ENCODE data around the gene UACA. TPM values are rescaled to one million over a fixed set of nuclear protein-coding genes. Genes with fewer than 3 reads are reported as not detected.

The UACA gene
- total RNA-seq, 2 experiments from 2014 or later, result 1.1 to 1.5 TPM

GRCh38 chr15:70757627-70758026, 5.7 kb downstream of the UACA start:
- POLR2A ChIA-PET, result no interaction called here
- intact Hi-C loops (cut with DNase I, micrococcal nuclease), result no loop called here
- Histone ChIP-seq H3K4me1 (ENCODE audit: insufficient read depth, low read length) (peaks cover 4% of the 10 kb centered on the region), H3K27ac (ENCODE audit: low read depth in 1 of 2, low read length in 2 of 2) (no peak overlapping the region), H3K27me3 (ENCODE audit: control insufficient read depth in 1 of 2, insufficient read depth in 2 of 2, low read length in 2 of 2) (peaks cover 19 to 52% of the 10 kb centered on the region in 2 experiments), H3K36me3 (ENCODE audit: insufficient read depth, low read length) (no peaks in the 10 kb centered on the region), H3K9me3 (ENCODE audit: control insufficient read depth in 1 of 2, insufficient read depth in 1 of 2, low read length in 2 of 2) (peaks cover 0 to 3% of the 10 kb centered on the region in 2 experiments), H3K4me3 (ENCODE audit: low read length) (no peak overlapping the region)
- Mint-ChIP-seq H3K9me3 (no peaks in the 10 kb centered on the region), H3K27me3 (peaks cover 55% of the 10 kb centered on the region), H3K4me1 (ENCODE audit: low read depth) (peaks cover 20% of the 10 kb centered on the region), H3K36me3 (ENCODE audit: low read depth) (no peaks in the 10 kb centered on the region), H3K4me3 (no peak overlapping the region), H3K27ac (no peak overlapping the region)
- no peak for DNase-seq
- CTCF ChIA-PET, result no interaction called here
- no peak for TF ChIP-seq CTCF (IDR thresholded peaks at IDR 0.05)
- no peak for ATAC-seq (ENCODE audit: poor library complexity)

GRCh38 chr15:70754862-70755261, 8.5 kb downstream of the UACA start:
- POLR2A ChIA-PET, result no interaction called here
- Histone ChIP-seq H3K27ac (ENCODE audit: low read depth in 1 of 2, low read length in 2 of 2) (no peak overlapping the region), H3K4me1 (ENCODE audit: insufficient read depth, low read length) (peaks cover 6% of the 10 kb centered on the region), H3K9me3 (ENCODE audit: control insufficient read depth in 1 of 2, insufficient read depth in 1 of 2, low read length in 2 of 2) (no peaks in the 10 kb centered on the region), H3K27me3 (ENCODE audit: control insufficient read depth in 1 of 2, insufficient read depth in 2 of 2, low read length in 2 of 2) (peaks cover 10 to 27% of the 10 kb centered on the region in 2 experiments), H3K36me3 (ENCODE audit: insufficient read depth, low read length) (no peaks in the 10 kb centered on the region), H3K4me3 (ENCODE audit: low read length) (no peak overlapping the region)
- no peak overlapping the region for H3K27ac Mint-ChIP-seq
- ATAC-seq (ENCODE audit: poor library complexity) (no peak), DNase-seq (no peak)
- H3K4me1 Mint-ChIP-seq (ENCODE audit: low read depth), result peaks cover 29% of the 10 kb centered on the region
- no peaks in the 10 kb centered on the region for H3K9me3 Mint-ChIP-seq
- CTCF ChIA-PET, result no interaction called here
- H3K27me3 Mint-ChIP-seq, result peaks cover 32% of the 10 kb centered on the region
- TF ChIP-seq CTCF (IDR thresholded peaks at IDR 0.05), result no peak
- H3K4me3 Mint-ChIP-seq, result no peak overlapping the region
- intact Hi-C loops (cut with DNase I, micrococcal nuclease), result no loop called here
- H3K36me3 Mint-ChIP-seq (ENCODE audit: low read depth), result no peaks in the 10 kb centered on the region

GRCh38 chr15:70753101-70753829, 10.1 kb downstream of the UACA start:
- Histone ChIP-seq H3K4me3 (ENCODE audit: low read length) (no peak overlapping the region), H3K27ac (ENCODE audit: low read depth in 1 of 2, low read length in 2 of 2) (no peak overlapping the region), H3K9me3 (ENCODE audit: control insufficient read depth in 1 of 2, insufficient read depth in 1 of 2, low read length in 2 of 2) (no peaks in the 10 kb centered on the region), H3K36me3 (ENCODE audit: insufficient read depth, low read length) (no peaks in the 10 kb centered on the region), H3K27me3 (ENCODE audit: control insufficient read depth in 1 of 2, insufficient read depth in 2 of 2, low read length in 2 of 2) (peaks cover under 1 to 13% of the 10 kb centered on the region in 2 experiments), H3K4me1 (ENCODE audit: insufficient read depth, low read length) (peaks cover 6% of the 10 kb centered on the region)
- no peak for TF ChIP-seq CTCF (IDR thresholded peaks at IDR 0.05)
- no peaks in the 10 kb centered on the region for H3K36me3 Mint-ChIP-seq (ENCODE audit: low read depth)
- CTCF ChIA-PET, result no interaction called here
- no peak overlapping the region for H3K27ac Mint-ChIP-seq
- DNase-seq, result no peak
- POLR2A ChIA-PET, result interaction anchor here (0.6 kb wide), 1 partner anchor 58 kb away, joined by 3 read pairs; no protein-coding TSS in a partner anchor
- ATAC-seq (ENCODE audit: poor library complexity), result no peak
- peaks cover 19% of the 10 kb centered on the region for H3K27me3 Mint-ChIP-seq
- no peaks in the 10 kb centered on the region for H3K9me3 Mint-ChIP-seq
- intact Hi-C loops (cut with DNase I, micrococcal nuclease), result no loop called here
- peaks cover 29% of the 10 kb centered on the region for H3K4me1 Mint-ChIP-seq (ENCODE audit: low read depth)
- H3K4me3 Mint-ChIP-seq, result no peak overlapping the region

Measured in CD4-positive, alpha-beta T cell (primary cell).